Smooth muscle cell of the brain vasculature (primary cell): ENCODE data around the gene ZSCAN30.

Experiments used
- DNase-seq: peaks from one replicate; pipeline ENCODE4 v3.0.0-alpha.2; 2012; ENCODE audit warnings: low read depth, low spot score

ZSCAN30 gene

DNA sequence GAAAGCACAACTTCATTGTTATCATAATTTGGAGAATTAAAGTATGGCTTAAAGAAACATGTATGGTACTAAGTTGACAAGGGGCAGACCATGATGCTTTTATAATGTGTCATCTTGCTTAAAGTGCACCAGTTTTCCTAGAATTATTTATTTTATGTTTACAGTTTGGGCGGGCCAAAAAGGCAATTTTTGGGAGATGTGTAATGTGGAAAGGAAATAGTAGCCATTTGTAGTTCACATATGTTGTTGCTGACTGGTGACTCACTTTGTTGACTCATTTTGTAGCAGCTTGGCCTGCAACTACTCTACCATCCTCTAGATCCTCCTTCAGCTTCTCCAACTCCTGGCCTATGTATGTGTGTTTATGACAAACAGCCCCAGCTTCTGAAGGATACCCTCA, 7.7 kb downstream of the ZSCAN30 start:
- DNase-seq = no peak

- DNase-seq = no peak
Measured at GRCh38 chr18:35278969-35279368, 11.1 kb downstream of the ZSCAN30 start.

DNA sequence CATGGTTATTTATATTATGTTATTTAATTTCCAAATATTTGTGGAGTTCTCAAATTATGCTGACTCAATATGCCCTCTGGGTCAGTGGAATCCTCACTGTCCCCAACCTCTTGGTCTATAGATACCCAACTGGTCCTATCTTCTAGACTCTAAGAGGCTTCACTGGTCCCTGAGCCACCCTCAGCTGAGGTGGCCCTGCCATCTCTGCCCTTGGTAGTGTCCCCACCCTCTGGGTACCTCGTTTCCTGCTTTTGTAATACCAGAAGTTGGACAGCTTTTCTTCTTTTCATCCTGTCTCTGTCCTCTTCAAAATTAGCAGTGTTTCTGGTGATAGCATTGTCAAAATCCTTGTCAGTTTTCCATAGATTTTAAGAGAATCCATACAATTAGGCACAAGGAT, 11.9 kb downstream of the ZSCAN30 start:
- no peak for DNase-seq

GRCh38 chr18:35277633-35278032, 12.4 kb downstream of the ZSCAN30 start:
- DNase-seq = no peak

DNA sequence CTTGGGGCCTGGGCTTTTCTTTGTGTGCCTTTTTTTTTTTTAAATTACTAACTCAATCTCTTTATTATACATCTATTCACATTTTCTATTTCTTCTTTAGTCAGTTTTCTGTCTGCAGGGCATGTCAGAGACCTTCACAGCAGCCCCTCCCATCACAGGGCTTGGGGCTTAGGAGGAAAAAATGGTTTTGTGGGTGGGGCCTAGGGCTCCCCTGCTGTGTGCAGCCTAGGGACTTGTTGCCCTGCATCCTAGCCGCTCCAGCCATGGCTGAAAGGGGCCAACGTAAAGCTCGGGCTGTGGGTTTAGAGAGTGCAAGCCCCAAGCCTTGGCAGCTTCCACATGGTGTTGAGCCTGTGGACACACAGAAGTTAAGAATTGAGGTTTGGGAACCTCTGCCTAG, 13.8 kb downstream of the ZSCAN30 start:
- no peak for DNase-seq

DNA sequence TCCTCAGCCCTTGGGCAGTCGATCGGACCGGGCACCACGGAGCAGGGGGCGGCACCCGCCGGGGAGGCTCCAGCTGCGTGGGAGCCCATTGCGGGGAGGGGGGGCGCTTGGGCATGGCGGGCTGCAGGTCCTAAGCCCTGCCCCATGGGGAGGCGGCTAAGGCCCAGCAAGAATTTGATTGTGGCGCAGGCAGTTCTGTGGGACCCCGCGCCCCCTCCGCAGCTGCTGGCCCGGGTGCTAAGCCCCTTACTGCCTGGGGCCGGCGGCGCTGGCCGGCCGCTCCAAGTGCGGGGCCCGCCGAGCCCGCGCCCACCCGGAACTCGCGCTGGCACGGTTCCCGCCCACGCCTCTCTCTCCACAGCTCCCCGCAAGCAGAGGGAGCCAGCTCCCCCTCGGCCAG, 18.4 kb downstream of the ZSCAN30 start:
- DNase-seq = no peak

GRCh38 chr18:35268821-35269220, 21.2 kb downstream of the ZSCAN30 start:
- DNase-seq = no peak

- no peak for DNase-seq
Measured at GRCh38 chr18:35267809-35268208, 22.2 kb downstream of the ZSCAN30 start.

DNA sequence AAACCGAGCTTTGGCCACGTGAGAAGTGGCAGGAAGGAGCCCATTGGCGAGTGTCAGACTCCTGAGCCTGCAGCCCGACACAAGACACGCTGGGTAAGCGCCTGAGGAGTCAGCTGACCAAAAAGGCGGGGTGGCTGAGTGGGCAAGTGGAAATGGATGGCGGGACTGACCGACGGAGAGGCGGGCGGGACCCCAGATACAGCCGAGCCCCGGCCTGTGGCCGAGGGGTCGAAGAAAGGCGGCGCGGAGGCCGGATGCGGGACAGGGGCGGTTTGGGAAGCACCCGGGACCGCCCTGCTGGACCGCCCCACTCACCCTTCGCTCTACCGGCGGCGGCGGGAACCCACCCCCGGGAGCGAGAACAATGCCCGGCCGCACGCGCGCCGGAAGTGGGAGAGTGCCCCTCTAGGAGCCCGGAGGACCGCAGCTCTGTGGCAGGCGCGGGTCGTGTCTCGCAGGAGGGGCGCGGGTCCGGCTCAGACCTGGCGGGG, 22.8 kb downstream of the ZSCAN30 start:
- no peak for DNase-seq

GRCh38 chr18:35264409-35264808, 25.6 kb downstream of the ZSCAN30 start:
- DNase-seq = no peak

DNA sequence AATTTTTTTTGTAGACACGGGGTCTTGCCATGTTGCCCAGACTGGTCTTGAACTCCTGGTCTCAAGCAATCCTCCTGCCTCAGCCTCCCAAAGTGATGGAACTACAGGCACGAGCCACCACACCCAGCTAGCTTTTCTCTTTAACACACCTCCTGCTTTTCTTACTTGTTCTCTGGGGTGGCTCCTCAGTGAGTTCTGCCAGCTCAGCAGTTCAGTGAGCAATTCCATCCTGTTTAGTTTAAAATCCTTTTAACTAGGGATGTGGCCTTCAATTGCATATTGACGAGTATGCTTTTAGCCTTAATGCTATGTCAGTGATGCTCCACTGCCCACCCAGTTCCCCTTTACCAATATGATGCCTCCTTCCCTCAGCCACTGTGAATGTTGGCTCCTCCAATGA, 33.1 kb downstream of the ZSCAN30 start:
- DNase-seq = no peak

DNA sequence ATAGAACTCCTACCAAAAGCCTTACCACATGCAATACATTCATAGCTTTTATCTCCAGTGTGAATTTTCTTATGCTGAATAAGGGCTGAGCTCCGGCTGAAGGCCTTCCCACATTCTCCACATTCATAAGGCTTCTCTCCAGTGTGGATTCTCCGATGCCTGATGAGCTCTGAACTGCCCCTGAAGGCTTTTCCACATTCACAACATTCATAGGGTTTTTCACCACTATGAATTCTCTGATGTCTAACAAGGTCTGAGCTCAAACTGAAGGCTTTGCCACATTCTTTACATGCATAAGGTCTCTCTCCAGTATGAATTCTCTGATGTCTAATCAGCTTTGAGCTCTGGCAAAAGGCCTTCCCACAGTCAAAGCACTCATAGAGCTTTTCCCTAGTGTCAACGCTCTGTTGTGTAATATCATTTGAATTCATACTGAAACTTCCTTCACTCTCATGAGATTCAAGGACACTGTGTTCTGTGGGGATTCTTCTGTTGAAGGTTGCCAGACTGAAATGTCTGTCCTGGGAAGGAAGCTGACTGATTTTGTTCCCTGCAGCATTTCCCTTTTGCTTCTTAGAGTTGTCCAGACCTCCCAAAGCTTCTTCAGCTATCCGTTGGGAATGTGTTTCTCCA, 36.3 kb downstream of the ZSCAN30 start:
- no peak for DNase-seq

DNA sequence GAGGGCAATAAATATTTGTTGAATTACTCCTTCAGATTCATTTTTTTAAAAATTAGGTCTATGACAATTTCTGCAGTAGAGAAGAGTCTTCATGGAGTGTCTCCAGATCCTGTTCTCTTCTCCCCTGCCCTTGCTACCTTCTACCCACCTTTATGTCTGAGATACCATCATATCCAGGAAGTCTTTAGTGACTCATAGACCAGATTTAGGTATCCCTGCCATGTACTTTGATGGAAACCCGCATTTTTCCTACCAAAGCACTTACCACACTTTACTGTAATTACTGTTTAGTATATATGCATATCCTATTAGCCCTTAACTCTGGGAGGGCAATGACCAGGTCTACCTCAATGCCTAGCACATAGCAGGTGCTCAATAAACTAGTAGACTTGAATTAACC, 37.6 kb downstream of the ZSCAN30 start:
- no peak for DNase-seq

DNA sequence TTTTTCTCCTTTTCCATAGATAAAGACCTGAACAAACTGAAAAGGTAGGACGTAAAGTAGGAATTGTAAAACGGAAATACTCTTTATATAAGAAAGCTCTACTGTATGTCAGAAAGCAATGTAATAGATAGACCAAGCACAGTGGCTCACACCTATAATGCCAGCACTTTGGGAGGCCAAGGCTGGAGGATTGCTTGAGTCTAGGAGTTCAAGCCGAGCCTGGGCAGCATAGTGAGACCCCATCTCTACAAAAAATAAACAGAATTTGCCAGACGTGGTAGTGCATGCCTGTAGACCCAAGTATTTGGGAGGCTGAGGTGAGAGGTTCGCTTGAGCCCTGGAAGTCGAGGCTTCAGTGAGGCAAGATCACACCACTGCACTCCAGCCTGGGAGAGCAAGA, 41.6 kb downstream of the ZSCAN30 start:
- DNase-seq = no peak

GRCh38 chr18:35247412-35248249, 42.4 kb downstream of the ZSCAN30 start:
- DNase-seq = no peak

- DNase-seq = no peak
Measured at GRCh38 chr18:35246831-35247230, 43.2 kb downstream of the ZSCAN30 start.

- no peak for DNase-seq
Measured at GRCh38 chr18:35245719-35246317, 44.2 kb downstream of the ZSCAN30 start.

GRCh38 chr18:35244671-35245070, 45.4 kb downstream of the ZSCAN30 start:
- no peak for DNase-seq

DNA sequence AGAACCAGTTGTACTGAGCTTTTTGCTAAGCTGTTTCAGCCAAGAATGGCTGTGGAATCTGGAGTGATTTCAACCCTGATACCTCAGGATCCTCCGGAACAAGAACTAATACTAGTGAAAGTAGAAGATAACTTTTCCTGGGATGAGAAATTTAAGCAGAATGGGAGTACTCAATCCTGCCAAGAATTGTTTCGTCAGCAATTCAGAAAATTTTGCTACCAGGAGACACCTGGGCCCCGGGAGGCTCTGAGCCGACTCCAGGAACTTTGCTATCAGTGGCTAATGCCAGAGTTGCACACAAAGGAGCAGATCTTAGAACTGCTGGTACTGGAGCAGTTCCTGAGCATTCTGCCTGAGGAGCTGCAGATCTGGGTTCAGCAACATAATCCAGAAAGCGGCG, 47.6 kb downstream of the ZSCAN30 start:
- no peak for DNase-seq

GRCh38 chr18:35241448-35241804, 48.6 kb downstream of the ZSCAN30 start:
- DNase-seq = no peak

GRCh38 chr18:35240664-35241447, 49.2 kb downstream of the ZSCAN30 start, which contains the start of gene ZNF397:
TSS of gene ZNF397 (plus strand) at chr18:35241034. CDS start at chr18:35242471, 1,437 bp downstream.
- DNase-seq = peak; percentile 88

- DNase-seq = no peak
Measured at GRCh38 chr18:35239314-35239713, 50.7 kb downstream of the ZSCAN30 start.
